ENCODE measurements around the gene TOP1. TPM values are rescaled to one million over a fixed set of nuclear protein-coding genes. Genes with fewer than 3 reads are reported as not detected.

The TOP1 gene
- total RNA-seq, 2 experiments from 2014 or later: 37.6 to 41.7 TPM

- ChIA-PET CTCF (interaction anchor here (1.8 kb wide), 1 partner anchor 15 kb away, joined by 7 read pairs; no protein-coding TSS in a partner anchor), POLR2A (no interaction called here)
- TF ChIP-seq CTCF (IDR thresholded peaks at IDR 0.05): no peak
- H3K27ac ChIP-seq (ENCODE audit: low read depth in 1 of 2, low read length in 2 of 2): no peak overlapping the region
- no peak overlapping the region for H3K4me3 ChIP-seq (ENCODE audit: low read length)
- no peaks in the 10 kb centered on the region for H3K36me3 ChIP-seq (ENCODE audit: insufficient read depth, low read length)
- ATAC-seq (ENCODE audit: poor library complexity) (no peak), DNase-seq (no peak)
- no peak overlapping the region for H3K4me3 Mint-ChIP-seq
- no peaks in the 10 kb centered on the region for H3K27me3 ChIP-seq (ENCODE audit: control insufficient read depth in 1 of 2, insufficient read depth in 2 of 2, low read length in 2 of 2)
- no peak overlapping the region for H3K27ac Mint-ChIP-seq
- no peaks in the 10 kb centered on the region for H3K27me3 Mint-ChIP-seq
- peaks cover 22% of the 10 kb centered on the region for H3K4me1 Mint-ChIP-seq (ENCODE audit: low read depth)
- H3K9me3 Mint-ChIP-seq: no peaks in the 10 kb centered on the region
- peaks cover 36% of the 10 kb centered on the region for H3K4me1 ChIP-seq (ENCODE audit: insufficient read depth, low read length)
- peaks cover 0 to 6% of the 10 kb centered on the region in 2 experiments for H3K9me3 ChIP-seq (ENCODE audit: control insufficient read depth in 1 of 2, insufficient read depth in 1 of 2, low read length in 2 of 2)
- no peaks in the 10 kb centered on the region for H3K36me3 Mint-ChIP-seq (ENCODE audit: low read depth)
- intact Hi-C loops (cut with DNase I, micrococcal nuclease): no loop called here
These were observed 23.3 kb upstream of the TOP1 start for GRCh38 chr20:41005361-41005729.

- peaks cover 22% of the 10 kb centered on the region for H3K4me1 Mint-ChIP-seq (ENCODE audit: low read depth)
- Histone ChIP-seq H3K27me3 (ENCODE audit: control insufficient read depth in 1 of 2, insufficient read depth in 2 of 2, low read length in 2 of 2) (no peaks in the 10 kb centered on the region), H3K36me3 (ENCODE audit: insufficient read depth, low read length) (no peaks in the 10 kb centered on the region), H3K27ac (ENCODE audit: low read depth in 1 of 2, low read length in 2 of 2) (no peak overlapping the region), H3K4me3 (ENCODE audit: low read length) (no peak overlapping the region), H3K4me1 (ENCODE audit: insufficient read depth, low read length) (peaks cover 36% of the 10 kb centered on the region), H3K9me3 (ENCODE audit: control insufficient read depth in 1 of 2, insufficient read depth in 1 of 2, low read length in 2 of 2) (peaks cover 0 to 6% of the 10 kb centered on the region in 2 experiments)
- H3K36me3 Mint-ChIP-seq (ENCODE audit: low read depth): no peaks in the 10 kb centered on the region
- H3K4me3 Mint-ChIP-seq: no peak overlapping the region
- no peaks in the 10 kb centered on the region for H3K27me3 Mint-ChIP-seq
- ChIA-PET POLR2A (no interaction called here), CTCF (interaction anchor here (1.8 kb wide), 1 partner anchor 16 kb away, joined by 7 read pairs; no protein-coding TSS in a partner anchor)
- ATAC-seq (ENCODE audit: poor library complexity) (no peak), DNase-seq (no peak)
- H3K9me3 Mint-ChIP-seq: no peaks in the 10 kb centered on the region
- intact Hi-C loops (cut with DNase I, micrococcal nuclease): no loop called here
- TF ChIP-seq CTCF (IDR thresholded peaks at IDR 0.05): no peak
- no peak overlapping the region for H3K27ac Mint-ChIP-seq
These were observed 22.3 kb upstream of the TOP1 start for GRCh38 chr20:41006126-41006935.

GRCh38 chr20:41006936-41007474, 21.6 kb upstream of the TOP1 start:
- POLR2A ChIA-PET: no interaction called here
- Mint-ChIP-seq H3K9me3 (no peaks in the 10 kb centered on the region), H3K27me3 (no peaks in the 10 kb centered on the region), H3K4me3 (no peak overlapping the region), H3K4me1 (ENCODE audit: low read depth) (peaks cover 29% of the 10 kb centered on the region), H3K27ac (no peak overlapping the region), H3K36me3 (ENCODE audit: low read depth) (no peaks in the 10 kb centered on the region)
- Histone ChIP-seq H3K36me3 (ENCODE audit: insufficient read depth, low read length) (no peaks in the 10 kb centered on the region), H3K4me1 (ENCODE audit: insufficient read depth, low read length) (peaks cover 41% of the 10 kb centered on the region), H3K9me3 (ENCODE audit: control insufficient read depth in 1 of 2, insufficient read depth in 1 of 2, low read length in 2 of 2) (peaks cover 0 to 6% of the 10 kb centered on the region in 2 experiments), H3K27me3 (ENCODE audit: control insufficient read depth in 1 of 2, insufficient read depth in 2 of 2, low read length in 2 of 2) (no peaks in the 10 kb centered on the region), H3K4me3 (ENCODE audit: low read length) (no peak overlapping the region), H3K27ac (ENCODE audit: low read depth in 1 of 2, low read length in 2 of 2) (no peak overlapping the region)
- CTCF ChIA-PET: no interaction called here
- ATAC-seq (ENCODE audit: poor library complexity): no peak
- intact Hi-C loops (cut with DNase I, micrococcal nuclease): no loop called here
- DNase-seq: no peak
- TF ChIP-seq CTCF (IDR thresholded peaks at IDR 0.05): no peak
